HG03520 (cell line): ENCODE data around the gene PPP3R1.
A peak's percentile ranks its signal among the peaks of the same experiment; 100 is the strongest.

Source experiments
- ATAC-seq: cut with Tn5 transposase; IDR thresholded peaks from one replicate; pipeline ENCODE4 v1.9.1; 2021; ENCODE audit warnings: mild to moderate bottlenecking, moderate library complexity; ENCODE audit not compliant: unreplicated experiment

PPP3R1 gene, protein sequence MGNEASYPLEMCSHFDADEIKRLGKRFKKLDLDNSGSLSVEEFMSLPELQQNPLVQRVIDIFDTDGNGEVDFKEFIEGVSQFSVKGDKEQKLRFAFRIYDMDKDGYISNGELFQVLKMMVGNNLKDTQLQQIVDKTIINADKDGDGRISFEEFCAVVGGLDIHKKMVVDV

GRCh38 chr2:68252400-68253218 lies at the start of gene PPP3R1:
TSS of gene PPP3R1 (minus strand) at chr2:68252532. CDS start at chr2:68252127, 405 bp downstream.
- ATAC-seq, result peak; percentile 82

DNA sequence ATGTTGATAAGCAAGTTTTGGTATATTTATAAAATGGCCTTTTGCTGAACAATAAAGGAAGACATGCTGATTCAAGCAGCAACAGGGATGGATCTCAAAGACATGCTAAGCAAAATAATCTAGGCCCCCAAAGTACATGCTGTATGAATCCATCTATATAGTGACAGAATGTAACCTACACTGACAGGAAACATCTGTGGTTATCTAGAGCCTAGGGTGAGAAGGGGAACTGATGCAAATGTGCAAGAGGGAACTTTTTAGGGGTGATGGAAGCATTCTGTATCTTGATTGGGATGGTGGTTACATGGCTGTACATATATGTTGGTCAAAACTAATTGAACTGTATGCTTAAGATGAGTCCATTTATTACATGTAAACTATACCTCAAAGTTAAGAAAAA lies 43.2 kb upstream of the PPP3R1 start:
- ATAC-seq, result peak; percentile 52

DNA sequence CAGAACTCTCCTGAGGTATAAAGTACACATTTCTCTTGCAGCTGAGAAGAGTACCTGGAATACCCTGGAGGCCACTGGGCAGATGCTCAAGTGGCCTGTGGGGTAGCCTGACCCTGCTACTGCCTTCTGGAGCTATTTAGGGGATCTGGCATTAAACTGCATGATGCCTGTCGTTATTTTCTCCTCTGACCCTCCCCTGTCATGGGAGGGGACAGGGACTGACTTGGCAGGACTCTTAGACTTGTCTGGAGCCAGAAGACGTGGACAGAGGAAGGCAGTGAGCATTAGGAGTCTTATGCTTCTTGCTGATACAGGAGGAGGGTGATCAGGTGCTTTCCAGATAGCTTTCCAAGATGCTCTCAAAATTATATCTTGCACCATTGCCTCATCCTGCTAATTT lies 42.6 kb upstream of the PPP3R1 start:
- no peak for ATAC-seq

DNA sequence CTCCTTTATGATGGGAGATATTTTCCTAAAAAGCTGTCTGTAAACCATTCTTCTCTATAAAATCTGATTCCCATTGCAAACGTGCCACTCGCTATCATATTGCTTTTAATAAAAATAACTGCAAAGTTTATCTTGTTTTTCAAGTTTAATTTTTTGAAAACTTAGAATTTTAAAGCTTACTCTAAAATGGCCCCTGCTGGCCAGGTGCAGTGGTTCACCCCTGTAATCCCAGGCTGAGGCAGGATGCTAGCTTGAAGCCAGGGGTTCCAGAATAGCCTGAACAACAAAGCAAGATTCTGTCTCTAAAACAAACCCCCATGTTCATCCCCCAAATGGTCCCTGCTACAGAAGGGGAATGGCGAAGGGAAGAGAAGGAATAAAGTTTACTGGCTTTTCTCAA lies 41.9 kb upstream of the PPP3R1 start:
- ATAC-seq, result no peak

DNA sequence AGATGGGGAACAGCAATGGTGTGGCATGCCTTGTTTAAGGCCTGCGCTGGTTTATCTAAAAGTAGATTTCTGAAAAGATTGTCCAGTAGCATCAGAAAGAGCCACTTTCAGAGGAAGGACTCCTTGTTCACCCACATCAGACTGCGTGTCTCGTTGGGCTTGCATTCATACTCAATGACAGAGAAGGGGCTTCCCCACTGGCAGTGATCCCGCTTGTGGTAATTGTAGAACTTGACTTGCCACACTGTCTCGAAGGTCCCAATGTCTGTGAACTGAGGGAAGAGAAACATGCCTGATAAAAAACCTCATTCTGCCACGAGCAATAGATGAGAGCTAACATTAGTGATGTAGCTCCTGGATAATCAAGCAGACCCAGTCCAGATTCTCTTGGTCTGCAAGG lies 41.4 kb upstream of the PPP3R1 start:
- no peak for ATAC-seq

GRCh38 chr2:68293024-68293423 lies 40.7 kb upstream of the PPP3R1 start:
- no peak for ATAC-seq

GRCh38 chr2:68292108-68292710 lies 39.9 kb upstream of the PPP3R1 start:
- ATAC-seq, result no peak

DNA sequence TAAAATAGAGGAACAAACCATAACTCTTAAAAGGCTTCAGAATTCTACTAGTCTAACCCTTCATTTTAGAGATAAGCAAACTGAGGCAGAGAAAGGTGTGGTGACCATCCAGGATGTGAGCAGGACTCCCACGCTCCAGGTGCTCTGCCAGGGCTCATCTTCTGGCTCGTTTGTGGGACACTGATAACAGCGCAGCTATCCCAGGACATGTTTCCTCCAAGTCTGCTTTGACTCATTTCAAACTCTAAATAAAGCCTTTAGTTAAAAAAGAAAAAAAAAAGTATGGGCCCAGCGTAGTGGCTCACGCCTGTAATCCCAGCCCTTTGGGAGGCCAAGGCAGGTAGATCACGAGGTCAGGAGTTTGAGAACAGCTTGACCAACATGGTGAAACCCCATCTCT lies 39.0 kb upstream of the PPP3R1 start:
- no peak for ATAC-seq

DNA sequence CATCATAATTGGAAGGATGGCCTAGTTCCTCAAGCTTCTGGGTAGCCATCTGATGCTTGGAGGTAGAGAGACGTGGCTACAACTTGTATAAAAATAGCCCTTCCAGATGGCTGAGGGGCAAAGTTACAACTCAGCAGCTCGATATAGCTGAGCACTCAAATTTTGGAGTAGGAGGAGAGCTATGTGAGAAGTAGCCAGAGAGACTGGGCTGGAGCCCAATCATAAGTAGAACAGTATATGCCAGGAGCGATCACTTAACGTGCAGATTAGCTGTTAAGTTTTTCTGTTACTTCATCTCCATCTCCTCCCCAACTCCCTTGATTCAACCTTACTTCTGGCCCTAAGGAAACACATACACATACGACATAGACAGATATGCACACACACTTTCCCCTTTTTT lies 38.6 kb upstream of the PPP3R1 start:
- no peak for ATAC-seq

GRCh38 chr2:68287580-68288441 lies 35.5 kb upstream of the PPP3R1 start:
- ATAC-seq, result no peak

- ATAC-seq, result no peak
Measured at GRCh38 chr2:68284896-68285295, 32.6 kb upstream of the PPP3R1 start.

- no peak for ATAC-seq
Measured at GRCh38 chr2:68283419-68283812, 31.1 kb upstream of the PPP3R1 start.

GRCh38 chr2:68282811-68283418 lies 30.6 kb upstream of the PPP3R1 start:
- no peak for ATAC-seq

DNA sequence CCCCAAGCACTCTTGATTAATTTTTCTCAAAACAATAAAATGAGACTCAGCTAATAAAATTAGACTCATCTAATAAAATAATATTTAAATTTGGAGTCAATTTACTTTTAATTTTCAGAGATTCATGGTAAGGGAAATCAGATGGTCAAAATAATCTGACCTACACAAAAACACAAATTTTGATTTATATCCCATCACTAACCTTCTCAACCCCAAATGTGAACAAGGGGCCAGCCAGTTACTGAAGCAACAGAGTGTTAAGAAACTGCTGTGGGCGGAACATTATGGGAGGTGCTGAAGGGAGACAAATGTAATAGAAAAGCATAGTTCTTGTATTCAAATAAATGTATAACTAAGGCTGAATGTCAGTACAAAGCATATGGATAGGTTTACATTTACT lies 28.5 kb upstream of the PPP3R1 start:
- ATAC-seq, result no peak

GRCh38 chr2:68280348-68280747 lies 28.0 kb upstream of the PPP3R1 start:
- no peak for ATAC-seq

GRCh38 chr2:68279691-68280090 lies 27.4 kb upstream of the PPP3R1 start:
- no peak for ATAC-seq

GRCh38 chr2:68278169-68278568 lies 25.8 kb upstream of the PPP3R1 start:
- ATAC-seq, result no peak

- ATAC-seq, result no peak
Measured at GRCh38 chr2:68274022-68274421, 21.7 kb upstream of the PPP3R1 start.

- ATAC-seq, result no peak
Measured at GRCh38 chr2:68272246-68272994, 20.1 kb upstream of the PPP3R1 start.

- no peak for ATAC-seq
Measured at GRCh38 chr2:68266655-68267054, 14.3 kb upstream of the PPP3R1 start.
